ENCODE data around the gene PINLYP. TPM values are rescaled to one million over a fixed set of nuclear protein-coding genes. Genes with fewer than 3 reads are reported as not detected.
A peak's percentile ranks its signal among the peaks of the same experiment; 100 is the strongest.

The PINLYP gene
- total and polyA plus RNA-seq, 2 of the 13 experiments (the other 11 are each of a cell fraction or from before 2014, with no cell fraction given): 0.21 to 0.24 TPM

DNA sequence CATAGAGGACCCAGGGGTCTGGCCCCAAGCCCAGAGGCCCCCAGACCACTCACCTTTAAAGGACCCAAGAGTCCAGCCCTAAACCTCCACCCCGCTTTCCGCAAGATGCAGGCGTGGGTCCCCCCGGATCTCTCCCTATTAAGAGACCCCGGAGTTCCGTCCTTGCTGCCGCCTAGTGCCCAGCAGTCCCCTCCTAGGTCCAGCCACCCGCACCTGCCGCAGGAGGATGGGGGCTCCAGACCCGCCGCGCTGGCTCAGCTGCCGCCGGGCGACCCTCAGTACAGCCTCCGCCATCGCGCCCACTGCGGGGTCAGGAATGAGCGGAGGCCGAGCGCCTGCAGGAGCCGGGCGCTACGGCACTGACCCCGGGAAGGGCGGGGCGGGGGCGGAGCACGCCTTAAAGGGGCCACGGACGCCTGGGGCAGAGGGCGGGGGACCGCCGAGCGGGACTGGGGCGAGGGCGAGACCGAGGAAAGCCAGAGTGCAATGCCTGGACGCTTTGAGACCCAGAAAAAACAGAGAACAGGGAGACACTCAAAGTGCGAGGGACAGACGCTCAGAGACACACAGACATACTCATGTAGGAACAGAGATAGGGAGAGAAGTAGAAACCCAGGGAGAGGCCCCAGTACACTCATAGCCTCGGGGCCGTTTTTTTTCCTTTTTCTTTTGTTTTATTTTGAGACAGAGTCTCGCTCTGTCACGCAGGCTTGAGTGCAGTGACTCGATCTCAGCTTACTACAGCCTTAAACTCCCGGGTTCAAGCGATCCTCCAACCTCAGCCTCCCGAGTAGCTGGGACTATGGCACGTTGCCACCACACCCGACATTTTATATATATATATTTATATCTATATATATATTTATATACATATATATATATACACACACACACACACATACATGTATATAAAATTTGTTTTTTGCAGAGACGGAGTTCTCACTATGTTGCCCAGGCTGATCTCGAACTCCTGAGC, 48.4 kb upstream of the PINLYP start, which contains the start of gene ETHE1 (continued):
- TF ChIP-seq EZH2 (conservative IDR thresholded peaks at IDR 0.05; ENCODE audit: low read depth, low read length) (no peak), HNRNPLL (IDR thresholded peaks at IDR 0.05; ENCODE audit: low read depth, low read length, poor library complexity, severe bottlenecking) (peak; percentile 92), BRD4 (CRISPR knock-in tag; IDR thresholded peaks at IDR 0.05) (no peak), MATR3 (CRISPR knock-in tag; IDR thresholded peaks at IDR 0.05) (no peak), ZNF501 (CRISPR knock-in tag; IDR thresholded peaks at IDR 0.05) (peak; percentile 86), SIX1 (CRISPR knock-in tag; IDR thresholded peaks at IDR 0.05; ENCODE audit: borderline replicate concordance) (no peak), U2AF1 (optimal IDR thresholded peaks at IDR 0.05; ENCODE audit: low read depth, low read length) (no peak), FOSL1 (CRISPR knock-in tag; IDR thresholded peaks at IDR 0.05; ENCODE audit: borderline replicate concordance) (no peak), NR2C2 (CRISPR knock-in tag; IDR thresholded peaks at IDR 0.05; ENCODE audit: borderline replicate concordance) (peak; percentile 92), TBL1XR1 (IDR thresholded peaks at IDR 0.05; ENCODE audit: borderline replicate concordance, low read length, partially characterized antibody) (no peak), ZSCAN12 (CRISPR knock-in tag; IDR thresholded peaks at IDR 0.05) (no peak), TGIF2 (CRISPR knock-in tag; IDR thresholded peaks at IDR 0.05) (0 out of 2 replicates have a peak, but pooled peaks have one; percentile 46), PHF21A (CRISPR knock-in tag; IDR thresholded peaks at IDR 0.05) (0 out of 2 replicates have a peak, but pooled peaks have one; percentile 39), ZNF563 (CRISPR knock-in tag; IDR thresholded peaks at IDR 0.05) (peak; percentile 65; the same call in 1 of the 2 replicates), MYNN (CRISPR knock-in tag; IDR thresholded peaks at IDR 0.05; ENCODE audit: low read depth) (no peak), ZSCAN21 (CRISPR knock-in tag; IDR thresholded peaks at IDR 0.05; ENCODE audit: borderline replicate concordance) (peak; percentile 82; the same call in 1 of the 2 replicates), ZNF430 (CRISPR knock-in tag; IDR thresholded peaks at IDR 0.05) (no peak), ZNF263 (CRISPR knock-in tag; IDR thresholded peaks at IDR 0.05) (no peak; the same call in 1 of the 2 replicates), ZNF781 (CRISPR knock-in tag; IDR thresholded peaks at IDR 0.05; ENCODE audit: borderline replicate concordance, not compliant biosample characterization) (no peak)
- TF ChIP-seq, protein P1, sequence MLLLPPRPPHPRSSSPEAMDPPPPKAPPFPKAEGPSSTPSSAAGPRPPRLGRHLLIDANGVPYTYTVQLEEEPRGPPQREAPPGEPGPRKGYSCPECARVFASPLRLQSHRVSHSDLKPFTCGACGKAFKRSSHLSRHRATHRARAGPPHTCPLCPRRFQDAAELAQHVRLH (CRISPR knock-in tag; IDR thresholded peaks at IDR 0.05; ENCODE audit: borderline replicate concordance, low read depth): no peak
- TF ChIP-seq, protein P2, sequence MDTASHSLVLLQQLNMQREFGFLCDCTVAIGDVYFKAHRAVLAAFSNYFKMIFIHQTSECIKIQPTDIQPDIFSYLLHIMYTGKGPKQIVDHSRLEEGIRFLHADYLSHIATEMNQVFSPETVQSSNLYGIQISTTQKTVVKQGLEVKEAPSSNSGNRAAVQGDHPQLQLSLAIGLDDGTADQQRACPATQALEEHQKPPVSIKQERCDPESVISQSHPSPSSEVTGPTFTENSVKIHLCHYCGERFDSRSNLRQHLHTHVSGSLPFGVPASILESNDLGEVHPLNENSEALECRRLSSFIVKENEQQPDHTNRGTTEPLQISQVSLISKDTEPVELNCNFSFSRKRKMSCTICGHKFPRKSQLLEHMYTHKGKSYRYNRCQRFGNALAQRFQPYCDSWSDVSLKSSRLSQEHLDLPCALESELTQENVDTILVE (CRISPR knock-in tag; IDR thresholded peaks at IDR 0.05): peak; percentile 42; the same call in 1 of the 2 replicates
- TF ChIP-seq, protein P3, sequence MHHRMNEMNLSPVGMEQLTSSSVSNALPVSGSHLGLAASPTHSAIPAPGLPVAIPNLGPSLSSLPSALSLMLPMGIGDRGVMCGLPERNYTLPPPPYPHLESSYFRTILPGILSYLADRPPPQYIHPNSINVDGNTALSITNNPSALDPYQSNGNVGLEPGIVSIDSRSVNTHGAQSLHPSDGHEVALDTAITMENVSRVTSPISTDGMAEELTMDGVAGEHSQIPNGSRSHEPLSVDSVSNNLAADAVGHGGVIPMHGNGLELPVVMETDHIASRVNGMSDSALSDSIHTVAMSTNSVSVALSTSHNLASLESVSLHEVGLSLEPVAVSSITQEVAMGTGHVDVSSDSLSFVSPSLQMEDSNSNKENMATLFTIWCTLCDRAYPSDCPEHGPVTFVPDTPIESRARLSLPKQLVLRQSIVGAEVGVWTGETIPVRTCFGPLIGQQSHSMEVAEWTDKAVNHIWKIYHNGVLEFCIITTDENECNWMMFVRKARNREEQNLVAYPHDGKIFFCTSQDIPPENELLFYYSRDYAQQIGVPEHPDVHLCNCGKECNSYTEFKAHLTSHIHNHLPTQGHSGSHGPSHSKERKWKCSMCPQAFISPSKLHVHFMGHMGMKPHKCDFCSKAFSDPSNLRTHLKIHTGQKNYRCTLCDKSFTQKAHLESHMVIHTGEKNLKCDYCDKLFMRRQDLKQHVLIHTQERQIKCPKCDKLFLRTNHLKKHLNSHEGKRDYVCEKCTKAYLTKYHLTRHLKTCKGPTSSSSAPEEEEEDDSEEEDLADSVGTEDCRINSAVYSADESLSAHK (CRISPR knock-in tag; IDR thresholded peaks at IDR 0.05; ENCODE audit: borderline replicate concordance): no peak

All from HepG2 (cell line).